ENCODE data around the gene HNRNPM.

DNA sequence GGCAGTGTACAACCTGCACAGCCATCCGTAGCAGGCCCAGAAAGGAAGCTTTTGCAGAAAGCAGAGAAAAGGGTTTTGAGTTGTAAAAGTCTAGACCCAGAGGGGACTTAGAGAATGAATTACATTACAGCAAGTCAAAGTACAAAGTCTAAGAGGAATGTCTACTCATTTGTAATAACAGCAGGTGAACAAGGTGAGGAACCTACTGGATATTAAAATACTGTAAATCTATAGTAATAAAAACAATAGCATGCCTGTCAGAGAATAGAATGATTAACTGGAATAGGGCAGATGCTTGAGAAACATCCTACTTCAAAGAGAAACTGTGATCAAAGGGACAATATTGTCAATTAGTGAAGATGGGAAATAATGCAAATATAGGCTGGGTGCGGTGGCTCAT is 87.5 kb downstream of the HNRNPM start:
- TF ChIP-seq, protein P1, sequence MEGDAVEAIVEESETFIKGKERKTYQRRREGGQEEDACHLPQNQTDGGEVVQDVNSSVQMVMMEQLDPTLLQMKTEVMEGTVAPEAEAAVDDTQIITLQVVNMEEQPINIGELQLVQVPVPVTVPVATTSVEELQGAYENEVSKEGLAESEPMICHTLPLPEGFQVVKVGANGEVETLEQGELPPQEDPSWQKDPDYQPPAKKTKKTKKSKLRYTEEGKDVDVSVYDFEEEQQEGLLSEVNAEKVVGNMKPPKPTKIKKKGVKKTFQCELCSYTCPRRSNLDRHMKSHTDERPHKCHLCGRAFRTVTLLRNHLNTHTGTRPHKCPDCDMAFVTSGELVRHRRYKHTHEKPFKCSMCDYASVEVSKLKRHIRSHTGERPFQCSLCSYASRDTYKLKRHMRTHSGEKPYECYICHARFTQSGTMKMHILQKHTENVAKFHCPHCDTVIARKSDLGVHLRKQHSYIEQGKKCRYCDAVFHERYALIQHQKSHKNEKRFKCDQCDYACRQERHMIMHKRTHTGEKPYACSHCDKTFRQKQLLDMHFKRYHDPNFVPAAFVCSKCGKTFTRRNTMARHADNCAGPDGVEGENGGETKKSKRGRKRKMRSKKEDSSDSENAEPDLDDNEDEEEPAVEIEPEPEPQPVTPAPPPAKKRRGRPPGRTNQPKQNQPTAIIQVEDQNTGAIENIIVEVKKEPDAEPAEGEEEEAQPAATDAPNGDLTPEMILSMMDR (IDR thresholded peaks at IDR 0.05), result no peak
- TF ChIP-seq POLR2A (IDR thresholded peaks at IDR 0.05), result no peak
